Esophagus muscularis mucosa (tissue), 3 donors: ENCODE measurements around the gene MIAT.

Experiments used
- POLR2A ChIP-seq: fragments of 450-650 bp; IDR thresholded peaks from one replicate; pipeline ENCODE4 v1.6.1; 2017; ENCODE audit warnings: antibody characterized with exemption, moderate library complexity, mild to moderate bottlenecking, low read depth
- TF ChIP-seq, protein P1 (sequence below), 3 experiments: fragments of 200-600 bp in 2 of 3; fragments of 450-650 bp in 1 of 3; sonication (generic) in 2 of 3; IDR thresholded peaks; one replicate each; pipeline ENCODE4 v1.5.1; 2017 to 2019; ENCODE audit warnings: antibody characterized with exemption in 3 of 3, mild to moderate bottlenecking in 2 of 3, moderate library complexity in 1 of 3

DNA sequence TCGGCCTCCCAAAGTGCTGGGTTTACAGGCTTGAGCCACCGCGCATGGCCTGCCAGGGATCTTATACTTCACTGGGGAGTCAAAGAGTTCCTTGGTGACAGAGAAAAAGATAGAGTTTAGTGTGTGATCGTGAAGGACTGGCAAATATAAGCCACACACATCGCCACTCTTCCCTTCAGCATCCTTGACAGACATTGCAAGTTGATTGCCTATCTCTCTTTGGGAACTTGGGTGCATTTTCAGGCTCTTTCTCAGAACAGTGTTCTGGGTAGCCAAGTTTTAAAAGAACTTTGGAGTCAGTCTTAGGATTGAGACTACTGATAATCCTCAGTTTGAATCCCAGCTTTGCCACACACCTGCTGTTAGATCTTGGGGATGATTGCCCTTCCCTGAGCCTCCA lies 19.8 kb downstream of the MIAT start:
- TF ChIP-seq, protein P1, sequence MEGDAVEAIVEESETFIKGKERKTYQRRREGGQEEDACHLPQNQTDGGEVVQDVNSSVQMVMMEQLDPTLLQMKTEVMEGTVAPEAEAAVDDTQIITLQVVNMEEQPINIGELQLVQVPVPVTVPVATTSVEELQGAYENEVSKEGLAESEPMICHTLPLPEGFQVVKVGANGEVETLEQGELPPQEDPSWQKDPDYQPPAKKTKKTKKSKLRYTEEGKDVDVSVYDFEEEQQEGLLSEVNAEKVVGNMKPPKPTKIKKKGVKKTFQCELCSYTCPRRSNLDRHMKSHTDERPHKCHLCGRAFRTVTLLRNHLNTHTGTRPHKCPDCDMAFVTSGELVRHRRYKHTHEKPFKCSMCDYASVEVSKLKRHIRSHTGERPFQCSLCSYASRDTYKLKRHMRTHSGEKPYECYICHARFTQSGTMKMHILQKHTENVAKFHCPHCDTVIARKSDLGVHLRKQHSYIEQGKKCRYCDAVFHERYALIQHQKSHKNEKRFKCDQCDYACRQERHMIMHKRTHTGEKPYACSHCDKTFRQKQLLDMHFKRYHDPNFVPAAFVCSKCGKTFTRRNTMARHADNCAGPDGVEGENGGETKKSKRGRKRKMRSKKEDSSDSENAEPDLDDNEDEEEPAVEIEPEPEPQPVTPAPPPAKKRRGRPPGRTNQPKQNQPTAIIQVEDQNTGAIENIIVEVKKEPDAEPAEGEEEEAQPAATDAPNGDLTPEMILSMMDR (IDR thresholded peaks at IDR 0.05) = no peak
- no peak for TF ChIP-seq POLR2A
